ENCODE results near the gene PIGQ.

- TF ChIP-seq CTCF (conservative IDR thresholded peaks at IDR 0.05 in 1 of 2, IDR thresholded peaks at IDR 0.05 in 1 of 2; ENCODE audit: low read depth in 1 of 2, low read length in 2 of 2), result no peak
- TF ChIP-seq EZH2 (IDR thresholded peaks at IDR 0.05; ENCODE audit: low read length, missing control alignments), result no peak
These were observed 34.0 kb upstream of the PIGQ start for GRCh38 chr16:535446-536405.
